ENCODE data around the gene RPS18.

Gene RPS18

GRCh38 chr6:33276864-33277662 lies 5.2 kb downstream of the RPS18 start, which contains the start of gene B3GALT4:
B3GALT4 (plus strand) TSS chr6:33277123; CDS start chr6:33277420, 297 bp downstream.
- peak within 1 kb of the TSS; percentile 78 for H3K27ac ChIP-seq (replicated peaks)
- TF ChIP-seq GABPA (IDR thresholded peaks at IDR 0.05; ENCODE audit: low read depth) (peak; percentile 82), POLR2AphosphoS5 (IDR thresholded peaks at IDR 0.05; ENCODE audit: low read depth) (peak; percentile 98), REST (IDR thresholded peaks at IDR 0.05; ENCODE audit: insufficient replicate concordance, low read depth) (no peak)
- H3K4me3 ChIP-seq (replicated peaks; ENCODE audit: insufficient read depth, low read length), result peak within 1 kb of the TSS; percentile 36
- H3K27me3 ChIP-seq (ENCODE audit: insufficient read depth, poor library complexity, severe bottlenecking), result no peaks in the 10 kb centered on the region
- peak; percentile 77 to 80 for DNase-seq (ENCODE audit: low read depth in 1 of 2, low spot score in 1 of 2)

- DNase-seq (ENCODE audit: low read depth in 1 of 2, low spot score in 1 of 2), result peak in 1 of 2 experiments; percentile 34
- Histone ChIP-seq H3K27ac (replicated peaks) (peak overlapping the region; percentile 78), H3K4me3 (replicated peaks; ENCODE audit: insufficient read depth, low read length) (peak overlapping the region; percentile 36), H3K27me3 (ENCODE audit: insufficient read depth, poor library complexity, severe bottlenecking) (no peaks in the 10 kb centered on the region)
- no peak for TF ChIP-seq CTCF (IDR thresholded peaks at IDR 0.05; ENCODE audit: insufficient read depth, low read length)
- no peak for TF ChIP-seq REST (IDR thresholded peaks at IDR 0.05; ENCODE audit: insufficient replicate concordance, low read depth)
- TF ChIP-seq GABPA (IDR thresholded peaks at IDR 0.05; ENCODE audit: low read depth), result no peak
- TF ChIP-seq POLR2AphosphoS5 (IDR thresholded peaks at IDR 0.05; ENCODE audit: low read depth), result peak; percentile 41
- TF ChIP-seq SPI1 (IDR thresholded peaks at IDR 0.05; ENCODE audit: borderline replicate concordance, low read depth), result 0 out of 2 replicates have a peak, but pooled peaks have one; percentile 24
These were observed 6.0 kb downstream of the RPS18 start for GRCh38 chr6:33277663-33278391.

- DNase-seq (ENCODE audit: low read depth in 1 of 2, low spot score in 1 of 2), result no peak
- H3K27ac ChIP-seq (replicated peaks), result no peak overlapping the region
- no peaks in the 10 kb centered on the region for H3K27me3 ChIP-seq (ENCODE audit: insufficient read depth, poor library complexity, severe bottlenecking)
- TF ChIP-seq GABPA (IDR thresholded peaks at IDR 0.05; ENCODE audit: low read depth) (no peak), SPI1 (IDR thresholded peaks at IDR 0.05; ENCODE audit: borderline replicate concordance, low read depth) (no peak), REST (IDR thresholded peaks at IDR 0.05; ENCODE audit: insufficient replicate concordance, low read depth) (no peak), CTCF (IDR thresholded peaks at IDR 0.05; ENCODE audit: insufficient read depth, low read length) (no peak)
- no peak overlapping the region for H3K4me3 ChIP-seq (replicated peaks; ENCODE audit: insufficient read depth, low read length)
These were observed 6.5 kb downstream of the RPS18 start for GRCh38 chr6:33278392-33278741.
